ENCODE data around the gene LRRC26.
"Not testable (repeated sequence)": the region's sequence is repeated elsewhere in the genome, so short reads cannot be mapped to it uniquely, and the experiment has no call there.

LRRC26 gene

DNA sequence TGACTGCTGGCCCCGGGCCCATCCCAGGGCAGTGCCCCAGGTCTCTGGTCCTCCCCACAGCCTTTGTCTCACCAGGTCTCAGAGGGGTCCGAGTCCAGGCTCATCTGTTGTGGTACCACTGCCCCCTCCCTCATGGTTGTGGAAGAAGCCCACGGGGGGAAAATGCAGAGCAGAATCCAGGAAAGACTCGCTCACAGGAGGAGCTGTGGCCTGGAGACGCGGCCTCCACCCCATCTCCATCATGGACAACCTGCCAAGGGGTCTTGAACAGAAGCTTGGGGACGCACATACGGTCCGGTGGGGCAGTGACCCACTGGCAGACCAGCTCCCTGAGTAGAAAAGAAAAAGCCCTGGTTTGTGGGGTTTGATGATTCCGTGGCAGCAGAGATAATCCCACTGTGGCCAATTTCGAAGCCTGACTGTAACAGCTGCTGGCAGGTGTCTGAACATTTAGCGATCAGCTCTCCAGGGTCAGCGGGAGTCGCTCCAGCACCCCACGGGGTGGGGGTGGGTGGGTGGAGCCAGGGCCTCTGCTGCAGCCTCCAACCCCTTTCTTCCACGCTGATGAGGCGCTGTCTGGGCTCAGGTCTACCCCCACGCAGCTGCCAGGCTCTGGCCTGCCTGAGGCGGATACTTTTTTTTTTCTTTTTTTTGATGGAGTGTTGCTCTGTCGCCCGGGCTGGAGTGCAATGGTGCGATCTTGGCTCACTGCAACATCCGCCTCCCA, 32.8 kb downstream of the LRRC26 start:
- H3K79me2 ChIP-seq (ENCODE audit: insufficient read depth, low read length): no peaks in the 10 kb centered on the region
- no peak overlapping the region for H3K4me2 ChIP-seq (ENCODE audit: low read length)
- no peaks in the 10 kb centered on the region for H3K36me3 ChIP-seq (ENCODE audit: insufficient read depth, low read length)
- H3K9ac ChIP-seq (ENCODE audit: low read length): no peak overlapping the region
- no peaks in the 10 kb centered on the region for H4K20me1 ChIP-seq (ENCODE audit: insufficient read depth, low read length)
- no peaks in the 10 kb centered on the region for H3K9me3 ChIP-seq (ENCODE audit: low read length)
- no peak overlapping the region for H3K4me3 ChIP-seq (ENCODE audit: low read depth, low read length, poor library complexity, severe bottlenecking)
- H3K4me1 ChIP-seq (ENCODE audit: insufficient read depth, low read length, severe bottlenecking): no peaks in the 10 kb centered on the region
- no peak overlapping the region for H3K27ac ChIP-seq (ENCODE audit: low read depth, low read length, poor library complexity, severe bottlenecking)
- 0 out of 2 replicates have a peak, but pooled peaks cover 7% of the 10 kb centered on the region for H3K27me3 ChIP-seq (ENCODE audit: insufficient read depth, low read length)
- TF ChIP-seq, protein P1, sequence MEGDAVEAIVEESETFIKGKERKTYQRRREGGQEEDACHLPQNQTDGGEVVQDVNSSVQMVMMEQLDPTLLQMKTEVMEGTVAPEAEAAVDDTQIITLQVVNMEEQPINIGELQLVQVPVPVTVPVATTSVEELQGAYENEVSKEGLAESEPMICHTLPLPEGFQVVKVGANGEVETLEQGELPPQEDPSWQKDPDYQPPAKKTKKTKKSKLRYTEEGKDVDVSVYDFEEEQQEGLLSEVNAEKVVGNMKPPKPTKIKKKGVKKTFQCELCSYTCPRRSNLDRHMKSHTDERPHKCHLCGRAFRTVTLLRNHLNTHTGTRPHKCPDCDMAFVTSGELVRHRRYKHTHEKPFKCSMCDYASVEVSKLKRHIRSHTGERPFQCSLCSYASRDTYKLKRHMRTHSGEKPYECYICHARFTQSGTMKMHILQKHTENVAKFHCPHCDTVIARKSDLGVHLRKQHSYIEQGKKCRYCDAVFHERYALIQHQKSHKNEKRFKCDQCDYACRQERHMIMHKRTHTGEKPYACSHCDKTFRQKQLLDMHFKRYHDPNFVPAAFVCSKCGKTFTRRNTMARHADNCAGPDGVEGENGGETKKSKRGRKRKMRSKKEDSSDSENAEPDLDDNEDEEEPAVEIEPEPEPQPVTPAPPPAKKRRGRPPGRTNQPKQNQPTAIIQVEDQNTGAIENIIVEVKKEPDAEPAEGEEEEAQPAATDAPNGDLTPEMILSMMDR (IDR thresholded peaks at IDR 0.05; ENCODE audit: low read length): no peak
- TF ChIP-seq EZH2 (IDR thresholded peaks at IDR 0.05; ENCODE audit: borderline replicate concordance, low read length): no peak
- no peaks in the 10 kb centered on the region for H3K9me2 ChIP-seq (ENCODE audit: low read depth, low read length)
- no peaks in the 10 kb centered on the region for H3F3A ChIP-seq (ENCODE audit: insufficient read depth, low read length)
- no peak overlapping the region for H2AFZ ChIP-seq (ENCODE audit: low read length)

DNA sequence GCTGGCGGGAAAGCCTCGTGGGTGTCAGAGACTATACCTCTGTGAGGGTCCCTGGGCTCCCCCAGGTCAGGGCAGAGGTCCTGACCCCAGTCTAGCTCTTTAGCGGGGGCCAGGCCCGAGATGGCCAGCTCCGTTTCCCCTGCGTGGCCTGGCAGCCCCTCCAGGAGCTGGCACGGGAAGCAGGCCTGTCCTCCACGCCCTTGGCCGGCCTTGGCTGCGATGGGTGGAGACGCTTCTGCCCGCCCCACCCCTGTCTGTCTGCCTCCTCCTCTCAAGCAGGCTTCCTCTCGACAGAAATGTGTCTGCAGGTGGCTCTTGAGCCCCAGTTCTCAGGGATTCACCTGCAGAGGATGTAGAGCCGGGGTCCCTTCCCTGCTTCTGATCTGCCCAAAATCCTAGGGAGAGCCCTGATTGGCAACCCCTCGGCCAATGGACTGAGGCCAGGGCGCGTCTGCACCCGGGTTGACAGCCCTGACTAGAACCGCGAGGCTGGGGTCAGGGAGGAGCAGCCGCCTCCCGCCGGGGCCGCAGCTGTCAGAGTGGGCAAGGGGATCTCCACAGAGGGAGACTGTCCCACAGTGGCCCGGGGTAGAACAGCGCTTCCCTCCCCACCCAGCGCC, 33.5 kb downstream of the LRRC26 start:
- Histone ChIP-seq H4K20me1 (ENCODE audit: insufficient read depth, low read length) (no peaks in the 10 kb centered on the region), H3F3A (ENCODE audit: insufficient read depth, low read length) (no peaks in the 10 kb centered on the region), H3K4me2 (ENCODE audit: low read length) (no peak overlapping the region), H3K9me3 (ENCODE audit: low read length) (no peaks in the 10 kb centered on the region), H3K36me3 (ENCODE audit: insufficient read depth, low read length) (no peaks in the 10 kb centered on the region), H3K9me2 (ENCODE audit: low read depth, low read length) (no peaks in the 10 kb centered on the region), H3K4me3 (ENCODE audit: low read depth, low read length, poor library complexity, severe bottlenecking) (no peak overlapping the region), H3K9ac (ENCODE audit: low read length) (no peak overlapping the region), H2AFZ (ENCODE audit: low read length) (no peak overlapping the region), H3K4me1 (ENCODE audit: insufficient read depth, low read length, severe bottlenecking) (no peaks in the 10 kb centered on the region), H3K79me2 (ENCODE audit: insufficient read depth, low read length) (no peaks in the 10 kb centered on the region), H3K27me3 (ENCODE audit: insufficient read depth, low read length) (0 out of 2 replicates have a peak, but pooled peaks cover 7% of the 10 kb centered on the region), H3K27ac (ENCODE audit: low read depth, low read length, poor library complexity, severe bottlenecking) (no peak overlapping the region)
- TF ChIP-seq EZH2 (IDR thresholded peaks at IDR 0.05; ENCODE audit: borderline replicate concordance, low read length): no peak
- TF ChIP-seq, protein P1 (IDR thresholded peaks at IDR 0.05; ENCODE audit: low read length): no peak

DNA sequence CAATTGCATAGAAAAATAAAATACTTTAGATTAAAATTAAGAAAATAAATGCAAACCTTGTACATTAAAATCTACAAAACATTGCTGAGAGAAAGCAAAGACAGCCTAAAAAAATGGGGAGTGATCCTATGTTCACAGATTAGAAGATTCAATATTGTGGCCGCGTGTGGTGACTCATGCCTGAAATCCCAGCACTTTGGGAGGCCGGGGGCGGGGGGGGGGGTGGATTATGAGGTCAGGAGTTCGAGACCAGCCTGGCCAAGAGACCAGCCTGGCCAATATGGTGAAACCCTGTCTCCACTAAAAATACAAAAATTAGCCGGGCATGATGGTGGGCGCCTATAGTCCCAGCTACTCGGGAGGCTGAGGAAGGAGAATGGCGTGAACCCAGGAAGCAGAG, 34.7 kb downstream of the LRRC26 start:
- not testable (repeated sequence) for H3K36me3 ChIP-seq (ENCODE audit: insufficient read depth, low read length); H3K27ac ChIP-seq (ENCODE audit: low read depth, low read length, poor library complexity, severe bottlenecking); H3F3A ChIP-seq (ENCODE audit: insufficient read depth, low read length); H2AFZ ChIP-seq (ENCODE audit: low read length); H4K20me1 ChIP-seq (ENCODE audit: insufficient read depth, low read length); H3K4me1 ChIP-seq (ENCODE audit: insufficient read depth, low read length, severe bottlenecking); H3K4me3 ChIP-seq (ENCODE audit: low read depth, low read length, poor library complexity, severe bottlenecking); H3K4me2 ChIP-seq (ENCODE audit: low read length); H3K9ac ChIP-seq (ENCODE audit: low read length); H3K9me3 ChIP-seq (ENCODE audit: low read length); H3K27me3 ChIP-seq (ENCODE audit: insufficient read depth, low read length); H3K9me2 ChIP-seq (ENCODE audit: low read depth, low read length); H3K79me2 ChIP-seq (ENCODE audit: insufficient read depth, low read length)

Data from OCI-LY1 (cell line).